K562 (cell line): ENCODE data around the gene CDKN1C. TPM values are rescaled to one million over a fixed set of nuclear protein-coding genes. Genes with fewer than 3 reads are reported as not detected.

Source experiments
- ATAC-seq: fragments of 200-7000 bp; cut with Tn5 transposase; 3 replicates; pipeline ENCODE4 v1.9.1; 2020; ENCODE audit warnings: moderate library complexity
- BruUV-seq: library from RNA; stranded (reverse); fragments of 400-500 nt; replicated peaks from 2 replicates; lab custom pipeline; 2021; lab: Mats Ljungman, UMichigan
- CTCF ChIA-PET: fragments of 300-600 bp; formaldehyde crosslinking; extraction: SDS; loops from one replicate; lab custom pipeline; 2021; ENCODE audit warnings: low intra/inter-chr PET ratio; lab: Yijun Ruan, JAX
- POLR2A ChIA-PET: fragments of 300-600, 350-650 bp; sonication (Branson Sonifier 250); formaldehyde crosslinking; extraction: SDS; loops from one replicate; lab custom pipeline; 2021; ENCODE audit warnings: antibody characterized with exemption, inconsistent platforms; lab: Yijun Ruan, JAX
- DNase-seq, 4 experiments: peaks; one replicate each; pipeline versions ENCODE4 v3.0.0 to v3.0.0-alpha.2; 2011 to 2018; ENCODE audit warnings: low spot score in 3 of 4, mixed read lengths in 3 of 4; ENCODE audit errors: extremely low read depth in 1 of 4
- FAIRE-seq: peaks from 2 replicates; lab custom pipeline; 2011; peaks lifted over from hg19 to GRCh38; lab: Jason Lieb, UNC
- H2AFZ ChIP-seq: 2 replicates; pipeline ENCODE4 v1.6.0; 2011; ENCODE audit warnings: low read depth, low read length, control low read depth, inconsistent platforms
- H3K27ac ChIP-seq: fragments of 200-600 bp; 3 replicates; pipeline ENCODE4 v1.8.0; 2011; ENCODE audit warnings: low read depth, mild to moderate bottlenecking, control low read depth, inconsistent platforms, low read length, moderate library complexity, mixed read lengths; ENCODE audit errors: extremely low read depth
- H3K27me3 ChIP-seq, 2 experiments: fragments of 300-600 bp in 1 of 2; 2 replicates in 1 of 2; 3 replicates in 1 of 2; pipeline versions ENCODE4 v1.6.0 to v1.8.0; 2011; ENCODE audit warnings: inconsistent platforms in 2 of 2, low read length in 2 of 2, mild to moderate bottlenecking in 1 of 2, mixed read lengths in 1 of 2, moderate library complexity in 1 of 2; ENCODE audit not compliant: control insufficient read depth in 2 of 2, insufficient read depth in 2 of 2
- H3K36me3 ChIP-seq: fragments of 300-600 bp; 3 replicates; pipeline ENCODE4 v1.8.0; 2011; ENCODE audit warnings: mild to moderate bottlenecking, low read length, inconsistent platforms; ENCODE audit not compliant: control insufficient read depth, insufficient read depth
- H3K4me1 ChIP-seq, 2 experiments: fragments of 200-600 bp in 1 of 2; replicated peaks in 1 of 2; 2 replicates in 1 of 2; 3 replicates in 1 of 2; pipeline versions ENCODE4 v1.5.1 to v1.8.0; 2011; ENCODE audit warnings: inconsistent platforms in 2 of 2, low read length in 2 of 2, mild to moderate bottlenecking in 1 of 2, mixed read lengths in 1 of 2, moderate library complexity in 1 of 2; ENCODE audit not compliant: control insufficient read depth in 2 of 2, insufficient read depth in 2 of 2
- H3K4me2 ChIP-seq: 2 replicates; pipeline ENCODE4 v1.6.1; 2011; ENCODE audit warnings: low read length, control low read depth, inconsistent platforms, mixed read lengths; ENCODE audit not compliant: insufficient read depth
- H3K4me3 ChIP-seq: fragments of 200-600 bp; sonication (generic), shearing (Covaris generic); 2 replicates; pipeline ENCODE4 v1.5.1; 2016; ENCODE audit warnings: control low read depth, inconsistent platforms
- H3K79me2 ChIP-seq: fragments of 200-600 bp; 3 replicates; pipeline ENCODE4 v1.8.0; 2011; ENCODE audit warnings: low read length, inconsistent platforms; ENCODE audit not compliant: control insufficient read depth, insufficient read depth
- H3K9ac ChIP-seq, 2 experiments: 2 replicates each; pipeline versions ENCODE4 v1.6.0 to v1.6.1; 2011; ENCODE audit warnings: low read depth in 2 of 2, low read length in 2 of 2, control low read depth in 1 of 2, inconsistent platforms in 1 of 2, mild to moderate bottlenecking in 1 of 2, mixed read lengths in 1 of 2; ENCODE audit not compliant: insufficient read depth in 1 of 2
- H3K9me1 ChIP-seq: one replicate; pipeline ENCODE4 v1.6.0; 2011; ENCODE audit warnings: inconsistent platforms, mild to moderate bottlenecking, low read length, moderate library complexity; ENCODE audit not compliant: control insufficient read depth, insufficient read depth
- H3K9me3 ChIP-seq: replicated peaks from 2 replicates; pipeline ENCODE4 v1.5.1; 2011; ENCODE audit warnings: low read depth, low read length, inconsistent platforms; ENCODE audit not compliant: control insufficient read depth, insufficient read depth
- H4K20me1 ChIP-seq: replicated peaks from 2 replicates; pipeline ENCODE4 v1.6.1; 2011; ENCODE audit warnings: low read length, inconsistent platforms, mixed read lengths; ENCODE audit not compliant: control insufficient read depth, insufficient read depth
- ARID3B ChIP-seq: fragments of 250-450 bp; sonication (Bioruptor Pico); IDR thresholded peaks from 2 replicates; pipeline ENCODE4 v1.4.0; 2020; ENCODE audit warnings: borderline replicate concordance
- E2F6 ChIP-seq, 2 experiments: IDR thresholded peaks; 2 replicates each; pipeline ENCODE4 v1.6.1; 2011; ENCODE audit warnings: borderline replicate concordance in 1 of 2, control low read depth in 1 of 2, low read depth in 1 of 2, low read length in 1 of 2, mild to moderate bottlenecking in 1 of 2, mixed read lengths in 1 of 2, moderate library complexity in 1 of 2; ENCODE audit not compliant: insufficient read depth in 1 of 2, insufficient read length in 1 of 2, poor library complexity in 1 of 2, severe bottlenecking in 1 of 2; ENCODE audit errors: extremely low read depth in 1 of 2
- HDAC2 ChIP-seq: fragments of 450-650 bp; IDR thresholded peaks from 2 replicates; pipeline ENCODE4 v1.6.1; 2016; ENCODE audit warnings: mild to moderate bottlenecking
- JUND ChIP-seq, 2 experiments: IDR thresholded peaks; 2 replicates in 1 of 2; 3 replicates in 1 of 2; pipeline ENCODE4 v1.6.1; 2011; ENCODE audit warnings: borderline replicate concordance in 2 of 2, low read depth in 2 of 2, low read length in 2 of 2, improper control_type of control experiment in 1 of 2, missing biosample characterization in 1 of 2, missing genetic modification characterization in 1 of 2, missing genetic modification reagents in 1 of 2
- MTA2 ChIP-seq: fragments of 450-650 bp; IDR thresholded peaks from 2 replicates; pipeline ENCODE4 v1.6.1; 2016; ENCODE audit warnings: low read depth
- NR2C2 ChIP-seq, 2 experiments: fragments of 200-800 bp in 1 of 2; sonication (Bioruptor generic) in 1 of 2; sonication (generic) in 1 of 2; formaldehyde crosslinking in 1 of 2; IDR thresholded peaks; 2 replicates each; pipeline versions ENCODE4 v1.6.1 to v1.8.0; 2016 to 2022; ENCODE audit warnings: mild to moderate bottlenecking in 1 of 2, missing compliant biosample characterization in 1 of 2, missing genetic modification characterization in 1 of 2, missing genetic modification reagents in 1 of 2
- PRPF4 ChIP-seq: fragments of 200-400 bp; formaldehyde crosslinking; IDR thresholded peaks from one replicate; pipeline ENCODE4 v1.6.1; 2017; ENCODE audit warnings: low read length, low read depth, mild to moderate bottlenecking; ENCODE audit not compliant: insufficient read depth, poor library complexity, severe bottlenecking
- ZBTB11 ChIP-seq, 3 experiments: fragments of 200-800 bp in 1 of 3; fragments of 250-450 bp in 1 of 3; fragments of 450-650 bp in 1 of 3; sonication (Bioruptor Pico) in 1 of 3; sonication (Bioruptor generic) in 1 of 3; formaldehyde crosslinking in 1 of 3; IDR thresholded peaks; 2 replicates each; pipeline versions ENCODE4 v1.6.1 to v1.8.0; 2016 to 2022; ENCODE audit warnings: mild to moderate bottlenecking in 2 of 3, missing genetic modification characterization in 2 of 3, missing compliant biosample characterization in 1 of 3, moderate library complexity in 1 of 3
- ZC3H11A ChIP-seq: IDR thresholded peaks from 2 replicates; pipeline ENCODE4 v1.6.1; 2012; ENCODE audit warnings: low read depth, low read length, improper control_type of control experiment
- ZFX ChIP-seq: sonication (generic); formaldehyde crosslinking; IDR thresholded peaks from 2 replicates; pipeline ENCODE4 v1.8.0; 2022; ENCODE audit warnings: mild to moderate bottlenecking, missing genetic modification reagents, moderate library complexity
- ZNF324 ChIP-seq: fragments of 250-450 bp; sonication (Bioruptor Pico); IDR thresholded peaks from 2 replicates; pipeline ENCODE4 v1.4.0; 2020; ENCODE audit warnings: mild to moderate bottlenecking
- ZNF77 ChIP-seq: fragments of 250-450 bp; sonication (Bioruptor Pico); IDR thresholded peaks from 2 replicates; pipeline ENCODE4 v1.5.0; 2020
- WGBS: fragments of 100-300 bp; shearing (Covaris generic); methylation state at CpG from one replicate; pipeline ENCODE4 v1.1.6; 2016; ENCODE audit warnings: low coverage, mixed read lengths; ENCODE audit not compliant: insufficient coverage; ENCODE audit errors: missing lambda C conversion rate; 5-methylcytosine and 5-hydroxymethylcytosine counted together
- in situ Hi-C: fragments of 300-500 bp; cut with MboI; formaldehyde crosslinking; loops from 4 replicates; pipeline ENCODE4 v1.15.0; 2018; ENCODE audit warnings: inconsistent platforms, mixed read lengths
- intact Hi-C: fragments of 100-400 bp; cut with micrococcal nuclease; formaldehyde crosslinking; loops from 2 replicates; pipeline ENCODE4 v1.14.2; 2022
- polyA plus RNA-seq, 8 experiments: library from polyadenylated mRNA; depleted of rRNA in 4 of 8; stranded (reverse) in 5 of 8; unstranded in 3 of 8; fragments of >200 nt; fragmentation: Nextera tagmentation in 2 of 8; fragmentation: Illumina TruSeq in 1 of 8; extraction: Ambion mirVana in 2 of 8; extraction: Trizol in 1 of 8; gene quantifications; 2 replicates each; pipeline versions ENCODE4 v1.2.1 to v1.2.3, GENCODE V29; 2011 to 2014; ENCODE audit warnings: inconsistent platforms in 1 of 8, missing spikeins in 1 of 8
- total RNA-seq, 7 experiments: library from RNA; depleted of rRNA in 6 of 7; stranded (reverse); fragments of >200 nt in 6 of 7; fragmentation: Illumina TruSeq in 2 of 7; extraction: Trizol in 2 of 7; gene quantifications; 2 replicates each; pipeline versions ENCODE4 v1.2.1 to v1.2.3, GENCODE V29; 2011 to 2021; ENCODE audit warnings: low replicate concordance in 1 of 7

CDKN1C gene
- total and polyA plus RNA-seq, 9 of the 15 experiments (the other 6 are each of a cell fraction or from before 2014, with no cell fraction given), result 2.8 to 21.1 (median 9.3) TPM

GRCh38 chr11:2859699-2860037 is 25.9 kb downstream of the CDKN1C start (continued):
- TF ChIP-seq ARID3B (CRISPR knock-in tag) (no peak), MTA2 (no peak), ZNF324 (CRISPR knock-in tag) (no peak), ZC3H11A (no peak), JUND (IDR thresholded peaks at IDR 0.05; ENCODE audit: borderline replicate concordance, low read depth, low read length) (no peak), JUND (tag; IDR thresholded peaks at IDR 0.05; ENCODE audit: borderline replicate concordance, low read depth, low read length) (no peak)

- Histone ChIP-seq H3K4me3 (no peak overlapping the region), H3K27ac (no peak overlapping the region), H3K9me3 (no peaks in the 10 kb centered on the region), H3K9ac (no peak overlapping the region), H3K9me1 (no peaks in the 10 kb centered on the region), H4K20me1 (no peaks in the 10 kb centered on the region), H3K36me3 (no peaks in the 10 kb centered on the region), H3K4me1 (peaks cover 0 to 34% of the 10 kb centered on the region in 2 experiments; a peak in 2 of 5 replicates), H3K79me2 (no peaks in the 10 kb centered on the region), H3K4me2 (no peak overlapping the region), H3K27me3 (peaks cover 0 to 33% of the 10 kb centered on the region in 2 experiments; a peak in 3 of 5 replicates), H2AFZ (no peak overlapping the region)
- CTCF ChIA-PET, result interaction anchor here (0.7 kb wide), 1 partner anchor 14 kb away, joined by 3 read pairs; no protein-coding TSS in a partner anchor
- intact Hi-C loops (no loop called here), in situ Hi-C loops (no loop called here)
- ATAC-seq (no peak; the same call in 2 of the 3 replicates), DNase-seq (no peak), FAIRE-seq (no peak)
- no TSS peak for BruUV-seq
- POLR2A ChIA-PET, result interaction anchor here (0.6 kb wide), 2 partner anchors 19 to 238 kb away, joined by 3 to 4 read pairs; no protein-coding TSS in a partner anchor
- 23% methylated on average over 13 of the region's 16 CpGs for WGBS
- TF ChIP-seq E2F6 (IDR thresholded peaks at IDR 0.05; ENCODE audit: borderline replicate concordance in 1 of 2, extremely low read depth in 1 of 2, insufficient read depth in 1 of 2, insufficient read length in 1 of 2, low read depth in 1 of 2, low read length in 1 of 2, poor library complexity in 1 of 2, severe bottlenecking in 1 of 2) (peak in 1 of 2 experiments; percentile 43), NR2C2 (CRISPR knock-in tag; IDR thresholded peaks at IDR 0.05) (no peak), NR2C2 (tag; IDR thresholded peaks at IDR 0.05) (no peak), ZFX (CRISPR knock-in tag) (0 out of 2 replicates have a peak, but pooled peaks have one; percentile 22), ZBTB11 (CRISPR knock-in tag; IDR thresholded peaks at IDR 0.05) (no peak), ZNF77 (CRISPR knock-in tag) (no peak), PRPF4 (no peak), HDAC2 (no peak)
These were observed 26.4 kb downstream of the CDKN1C start for GRCh38 chr11:2858995-2859698.
